Measurements from ENCODE around the gene MGAT3.

DNA sequence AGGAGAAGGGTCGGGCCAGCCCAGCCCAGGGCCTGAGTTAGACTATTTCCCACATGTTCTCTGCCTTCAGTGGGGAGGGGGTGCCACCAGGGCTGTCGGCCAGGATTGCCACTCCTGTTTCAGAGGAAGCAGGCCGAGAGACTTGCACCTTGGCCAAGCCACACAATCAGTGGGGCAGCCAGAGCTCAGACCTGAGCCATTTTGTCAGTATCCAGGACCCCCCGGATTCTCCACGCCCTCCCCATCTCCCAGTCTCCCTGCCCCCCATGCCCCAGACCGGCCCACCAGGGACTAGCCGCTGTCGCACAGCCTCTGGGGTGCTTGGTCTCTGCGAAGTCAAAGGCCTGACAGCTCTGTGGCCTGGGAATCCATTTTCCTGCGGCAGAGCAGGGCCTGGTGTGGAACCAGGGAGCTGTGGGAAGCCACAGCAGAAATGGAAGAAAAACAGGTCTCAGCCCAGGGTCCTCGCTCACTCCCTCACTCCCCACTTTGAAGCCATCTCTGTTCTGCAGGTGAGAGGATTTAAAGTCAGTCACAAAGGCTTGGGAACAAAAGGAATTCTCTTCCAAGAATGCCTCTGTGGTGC is 25.5 kb upstream of the MGAT3 start:
- TF ChIP-seq, protein P1, sequence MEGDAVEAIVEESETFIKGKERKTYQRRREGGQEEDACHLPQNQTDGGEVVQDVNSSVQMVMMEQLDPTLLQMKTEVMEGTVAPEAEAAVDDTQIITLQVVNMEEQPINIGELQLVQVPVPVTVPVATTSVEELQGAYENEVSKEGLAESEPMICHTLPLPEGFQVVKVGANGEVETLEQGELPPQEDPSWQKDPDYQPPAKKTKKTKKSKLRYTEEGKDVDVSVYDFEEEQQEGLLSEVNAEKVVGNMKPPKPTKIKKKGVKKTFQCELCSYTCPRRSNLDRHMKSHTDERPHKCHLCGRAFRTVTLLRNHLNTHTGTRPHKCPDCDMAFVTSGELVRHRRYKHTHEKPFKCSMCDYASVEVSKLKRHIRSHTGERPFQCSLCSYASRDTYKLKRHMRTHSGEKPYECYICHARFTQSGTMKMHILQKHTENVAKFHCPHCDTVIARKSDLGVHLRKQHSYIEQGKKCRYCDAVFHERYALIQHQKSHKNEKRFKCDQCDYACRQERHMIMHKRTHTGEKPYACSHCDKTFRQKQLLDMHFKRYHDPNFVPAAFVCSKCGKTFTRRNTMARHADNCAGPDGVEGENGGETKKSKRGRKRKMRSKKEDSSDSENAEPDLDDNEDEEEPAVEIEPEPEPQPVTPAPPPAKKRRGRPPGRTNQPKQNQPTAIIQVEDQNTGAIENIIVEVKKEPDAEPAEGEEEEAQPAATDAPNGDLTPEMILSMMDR (IDR thresholded peaks at IDR 0.05; ENCODE audit: poor library complexity) = no peak
- TF ChIP-seq EZH2 (IDR thresholded peaks at IDR 0.05; ENCODE audit: borderline replicate concordance) = no peak
